EL (cell line): ENCODE data around the gene RAB3IP.
"Not testable (repeated sequence)": the region's sequence is repeated elsewhere in the genome, so short reads cannot be mapped to it uniquely, and the experiment has no call there.

ENCODE experiments used
- DNase-seq: peaks from one replicate; pipeline ENCODE4 v3.0.0-alpha.2; 2016

The RAB3IP gene

GRCh38 chr12:69756088-69756755, 17.6 kb downstream of the RAB3IP start:
- no peak for DNase-seq

GRCh38 chr12:69758105-69758504, 19.4 kb downstream of the RAB3IP start:
- no peak for DNase-seq

GRCh38 chr12:69759581-69759980, 20.9 kb downstream of the RAB3IP start:
- not testable (repeated sequence) for DNase-seq

- no peak for DNase-seq
Measured at GRCh38 chr12:69765515-69765914, 26.9 kb downstream of the RAB3IP start.

GRCh38 chr12:69766260-69766659, 27.6 kb downstream of the RAB3IP start:
- DNase-seq, result no peak

- peak; percentile 52 for DNase-seq
Measured at GRCh38 chr12:69779928-69780327, 41.3 kb downstream of the RAB3IP start.

- DNase-seq, result no peak
Measured at GRCh38 chr12:69783365-69783764, 44.7 kb downstream of the RAB3IP start.

GRCh38 chr12:69789351-69789750, 50.7 kb downstream of the RAB3IP start:
- DNase-seq, result no peak

GRCh38 chr12:69792533-69792932, 53.9 kb downstream of the RAB3IP start:
- DNase-seq, result no peak

- not testable (repeated sequence) for DNase-seq
Measured at GRCh38 chr12:69807101-69807897, 68.6 kb downstream of the RAB3IP start.

GRCh38 chr12:69810870-69811498, 72.3 kb downstream of the RAB3IP start:
- DNase-seq, result no peak

GRCh38 chr12:69816082-69816481, 77.4 kb downstream of the RAB3IP start:
- no peak for DNase-seq

GRCh38 chr12:69821032-69821455, 82.4 kb downstream of the RAB3IP start:
- DNase-seq, result no peak

- peak; percentile 86 for DNase-seq
Measured at GRCh38 chr12:69821456-69822159, 82.9 kb downstream of the RAB3IP start.

- DNase-seq, result no peak
Measured at GRCh38 chr12:69822201-69822860, 83.7 kb downstream of the RAB3IP start.

GRCh38 chr12:69824028-69824427, 85.4 kb downstream of the RAB3IP start:
- no peak for DNase-seq

GRCh38 chr12:69824966-69825560, 86.4 kb downstream of the RAB3IP start, which contains the start of gene MYRFL:
Gene MYRFL, plus strand, starts transcription at chr12:69825227. Its CDS starts 291 bp downstream, at chr12:69825518.
- DNase-seq, result no peak

- no peak for DNase-seq
Measured at GRCh38 chr12:69828897-69829296, 90.2 kb downstream of the RAB3IP start.

GRCh38 chr12:69833696-69834095, 95.0 kb downstream of the RAB3IP start:
- no peak for DNase-seq

- no peak for DNase-seq
Measured at GRCh38 chr12:69834147-69834546, 95.5 kb downstream of the RAB3IP start.

GRCh38 chr12:69834576-69834975, 95.9 kb downstream of the RAB3IP start:
- no peak for DNase-seq

- no peak for DNase-seq
Measured at GRCh38 chr12:69835081-69835480, 96.4 kb downstream of the RAB3IP start.
